Esophagus muscularis mucosa (tissue), 2 donors: ENCODE measurements around the gene COPS4.

ENCODE experiments used
- POLR2A ChIP-seq: fragments of 450-650 bp; IDR thresholded peaks from one replicate; pipeline ENCODE4 v1.6.1; 2017; ENCODE audit warnings: antibody characterized with exemption, moderate library complexity, mild to moderate bottlenecking, low read depth
- POLR2AphosphoS5 ChIP-seq, 2 donors: sonication (generic); formaldehyde crosslinking; IDR thresholded peaks; one replicate each; pipeline ENCODE4 v1.6.1; 2017; ENCODE audit warnings: antibody characterized with exemption in 2 of 2

- TF ChIP-seq POLR2AphosphoS5 (IDR thresholded peaks at IDR 0.05): no peak
- no peak for TF ChIP-seq POLR2A
These were observed 32.2 kb downstream of the COPS4 start for GRCh38 chr4:83067058-83067639.
